CD14-positive monocyte (primary cell): ENCODE data around the gene RPS6KA3. TPM values are rescaled to one million over a fixed set of nuclear protein-coding genes. Genes with fewer than 3 reads are reported as not detected.
A peak's percentile ranks its signal among the peaks of the same experiment; 100 is the strongest.

Experiments used
- DNase-seq, 3 donors: peaks; one replicate each; pipeline ENCODE4 v3.0.0-alpha.2; 2011 to 2022
- H2AFZ ChIP-seq: 2 replicates; pipeline ENCODE4 v1.6.0; 2012; ENCODE audit warnings: mild to moderate bottlenecking, low read depth, low read length, inconsistent platforms; ENCODE audit not compliant: insufficient read depth, poor library complexity, severe bottlenecking
- H3K27ac ChIP-seq, 2 donors: 1 replicate in 1 of 2; 2 replicates in 1 of 2; pipeline ENCODE4 v1.5.1; 2012 to 2013; ENCODE audit warnings: low read length in 2 of 2, control low read depth in 1 of 2, inconsistent platforms in 1 of 2, low read depth in 1 of 2, mild to moderate bottlenecking in 1 of 2
- H3K27me3 ChIP-seq, 2 donors: one replicate each; pipeline versions ENCODE4 v1.6.0 to v1.6.1; 2011 to 2013; ENCODE audit warnings: low read length in 2 of 2; ENCODE audit not compliant: control insufficient read depth in 2 of 2, insufficient read depth in 2 of 2
- H3K36me3 ChIP-seq, 2 donors: replicated peaks in 1 of 2; 1 replicate in 1 of 2; 2 replicates in 1 of 2; pipeline versions ENCODE4 v1.5.1 to v1.6.1; 2012 to 2013; ENCODE audit warnings: low read length in 2 of 2, control low read depth in 1 of 2, inconsistent platforms in 1 of 2, mild to moderate bottlenecking in 1 of 2; ENCODE audit not compliant: insufficient read depth in 2 of 2, control insufficient read depth in 1 of 2
- H3K4me1 ChIP-seq, 2 donors: 1 replicate in 1 of 2; 2 replicates in 1 of 2; pipeline versions ENCODE4 v1.5.1 to v1.6.1; 2012 to 2013; ENCODE audit warnings: low read length in 2 of 2, control low read depth in 1 of 2, inconsistent platforms in 1 of 2, mild to moderate bottlenecking in 1 of 2, moderate library complexity in 1 of 2; ENCODE audit not compliant: insufficient read depth in 2 of 2, control insufficient read depth in 1 of 2
- H3K4me2 ChIP-seq: replicated peaks from 2 replicates; pipeline ENCODE3; 2012; ENCODE audit warnings: low read length, moderate library complexity, mild to moderate bottlenecking; ENCODE audit not compliant: poor library complexity, severe bottlenecking; ENCODE audit errors: extremely low read depth
- H3K4me3 ChIP-seq, 3 experiments: fragments of 200-600 bp in 1 of 3; sonication (generic) in 1 of 3; replicated peaks in 1 of 3; 1 replicate in 2 of 3; 2 replicates in 1 of 3; pipeline ENCODE4 v1.5.1; 2011 to 2013; ENCODE audit warnings: low read length in 3 of 3, mild to moderate bottlenecking in 3 of 3, control low read depth in 2 of 3, low read depth in 2 of 3, inconsistent platforms in 1 of 3, moderate library complexity in 1 of 3
- H3K79me2 ChIP-seq: 2 replicates; pipeline ENCODE4 v1.6.0; 2012; ENCODE audit warnings: mild to moderate bottlenecking, control low read depth, inconsistent platforms, low read length, moderate library complexity; ENCODE audit not compliant: insufficient read depth
- H3K9ac ChIP-seq: 2 replicates; pipeline ENCODE4 v1.6.0; 2017; ENCODE audit warnings: low read length, mild to moderate bottlenecking; ENCODE audit not compliant: insufficient read depth, poor library complexity, severe bottlenecking
- H3K9me3 ChIP-seq, 2 donors: replicated peaks in 1 of 2; 1 replicate in 1 of 2; 2 replicates in 1 of 2; pipeline versions ENCODE4 v1.5.1 to v1.6.1; 2012 to 2013; ENCODE audit warnings: low read length in 2 of 2, control low read depth in 1 of 2; ENCODE audit not compliant: control insufficient read depth in 1 of 2, insufficient read depth in 1 of 2
- H4K20me1 ChIP-seq: 2 replicates; pipeline ENCODE4 v1.6.0; 2012; ENCODE audit warnings: mild to moderate bottlenecking, low read length, control low read depth, moderate library complexity; ENCODE audit not compliant: insufficient read depth
- H3K27ac Mint-ChIP-seq, 7 donors: one replicate each; pipeline ENCODE4 v1.8.0; 2020; ENCODE audit warnings: mild to moderate bottlenecking in 7 of 7, mixed read lengths in 7 of 7, moderate library complexity in 6 of 7, inconsistent platforms in 2 of 7
- H3K27me3 Mint-ChIP-seq, 3 donors: one replicate each; pipeline ENCODE4 v1.8.0; 2021 to 2022; ENCODE audit warnings: low read depth in 3 of 3, mild to moderate bottlenecking in 3 of 3, mixed read lengths in 3 of 3, moderate library complexity in 3 of 3, inconsistent platforms in 1 of 3
- H3K36me3 Mint-ChIP-seq, 2 donors: one replicate each; pipeline ENCODE4 v1.8.0; 2020; ENCODE audit warnings: mixed read lengths in 2 of 2, inconsistent platforms in 1 of 2, mild to moderate bottlenecking in 1 of 2
- H3K4me1 Mint-ChIP-seq: one replicate; pipeline ENCODE4 v1.8.0; 2020; ENCODE audit warnings: mild to moderate bottlenecking, mixed read lengths
- H3K4me3 Mint-ChIP-seq, 2 donors: one replicate each; pipeline ENCODE4 v1.8.0; 2020; ENCODE audit warnings: mild to moderate bottlenecking in 2 of 2, mixed read lengths in 2 of 2, moderate library complexity in 1 of 2
- H3K9me3 Mint-ChIP-seq, 7 donors: one replicate each; pipeline ENCODE4 v1.8.0; 2020 to 2022; ENCODE audit warnings: mixed read lengths in 7 of 7, mild to moderate bottlenecking in 6 of 7, moderate library complexity in 6 of 7, inconsistent platforms in 2 of 7
- CTCF ChIP-seq: fragments of 200-600 bp; IDR thresholded peaks from one replicate; pipeline ENCODE4 v1.8.0; 2022; ENCODE audit warnings: antibody characterized with exemption, mild to moderate bottlenecking
- WGBS: methylation state at CpG from one replicate; pipeline ENCODE4 v1.1.5; 2013; ENCODE audit warnings: missing lambda C conversion rate; ENCODE audit not compliant: insufficient coverage; 5-methylcytosine and 5-hydroxymethylcytosine counted together
- intact Hi-C, 2 donors: fragments of 100-400 bp; cut with micrococcal nuclease; formaldehyde crosslinking; loops; one replicate each; pipeline versions ENCODE4 v1.15.0 to v1.15.1; 2023
- polyA plus RNA-seq, 3 donors: library from polyadenylated mRNA; depleted of rRNA in 1 of 3; unstranded in 2 of 3; stranded (reverse) in 1 of 3; fragments of 300-500 nt in 2 of 3; fragments of >200 nt in 1 of 3; fragmentation: Illumina TruSeq in 2 of 3; gene quantifications; 1 replicate in 2 of 3; 2 replicates in 1 of 3; pipeline ENCODE4 v1.2.3, GENCODE V29; 2012 to 2021

Gene RPS6KA3
- polyA plus RNA-seq, 3 donors = 14.6 to 28.2 (median 21.6) TPM

- Histone ChIP-seq H3K79me2 (peaks cover 62% of the 10 kb centered on the region), H3K27ac (peak overlapping the region; percentile 86 to 89), H3K4me3 (peak overlapping the region; percentile 77 to 85 (median 82)), H3K4me2 (peak overlapping the region; percentile 69), H2AFZ (peak overlapping the region; percentile 48), H3K27me3 (peaks cover 0 to 2% of the 10 kb centered on the region in 2 donors), H4K20me1 (peaks cover 17% of the 10 kb centered on the region), H3K9me3 (peaks cover 0 to 5% of the 10 kb centered on the region in 2 donors), H3K9ac (peak overlapping the region; percentile 86), H3K36me3 (no peaks in the 10 kb centered on the region), H3K4me1 (peaks cover 25 to 34% of the 10 kb centered on the region in 2 donors)
- Mint-ChIP-seq H3K4me3 (peak overlapping the region; percentile 94), H3K36me3 (no peaks in the 10 kb centered on the region), H3K27me3 (peaks cover 0 to 26% (median 0%) of the 10 kb centered on the region in 3 donors), H3K9me3 (peaks cover 0 to 32% (median 15%) of the 10 kb centered on the region in 7 donors), H3K4me1 (peaks cover 28% of the 10 kb centered on the region), H3K27ac (peak overlapping the region; percentile 87 to 96 (median 92))
- TF ChIP-seq CTCF = no peak
- WGBS = 0% methylated on average over 8 of the region's 26 CpGs
- intact Hi-C loops = loop anchor here in 1 of 2 donors (5.0 to 10.0 kb wide), 3 partner anchors 50 to 177 kb away; no protein-coding TSS in a partner anchor
- DNase-seq = peak; percentile 27 to 70 (median 39)
Observed at GRCh38 chrX:20265221-20265725, 1.4 kb downstream of the RPS6KA3 start.

DNA sequence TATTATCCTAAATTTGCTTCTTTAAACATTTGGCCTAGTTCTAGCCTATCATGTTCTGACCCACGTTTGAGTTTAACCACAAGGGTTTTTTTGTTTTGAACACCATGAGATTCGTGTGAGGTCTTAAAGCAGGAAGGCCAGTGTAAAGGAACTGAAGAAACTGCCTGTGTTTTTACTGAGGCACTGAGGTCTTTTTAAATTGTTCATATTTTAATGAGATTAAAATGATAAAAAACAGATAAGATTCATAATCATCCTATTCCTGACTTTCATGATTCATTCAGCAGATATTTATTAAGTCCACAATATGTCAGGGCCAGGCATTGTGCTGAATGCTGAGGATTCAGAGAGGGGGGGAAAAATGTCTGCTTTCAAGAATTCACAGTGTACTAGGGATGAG is 3.2 kb downstream of the RPS6KA3 start:
- H3K4me1 ChIP-seq = peaks cover 35 to 51% of the 10 kb centered on the region in 2 donors
- Mint-ChIP-seq H3K27me3 (peaks cover 0 to 23% (median 0%) of the 10 kb centered on the region in 3 donors), H3K27ac (peak overlapping the region; percentile 19 to 79 (median 49)), H3K36me3 (no peaks in the 10 kb centered on the region), H3K9me3 (peaks cover 0 to 27% (median 15%) of the 10 kb centered on the region in 7 donors), H3K4me1 (peaks cover 41% of the 10 kb centered on the region), H3K4me3 (peak overlapping the region in 1 of 2 donors; percentile 55)
- peaks cover 79% of the 10 kb centered on the region for H3K79me2 ChIP-seq
- no CpG with 5 or more reads among the region's 2 CpGs for WGBS
- H2AFZ ChIP-seq = no peak overlapping the region
- peaks cover 0 to 5% of the 10 kb centered on the region in 2 donors for H3K9me3 ChIP-seq
- peaks cover 0 to 2% of the 10 kb centered on the region in 2 donors for H3K27me3 ChIP-seq
- peak overlapping the region in 1 of 3 experiments; percentile 82 for H3K4me3 ChIP-seq
- DNase-seq = peak in 2 of 3 donors; percentile 23 to 58
- intact Hi-C loops = loop anchor here in 1 of 2 donors (10.0 kb wide), 2 partner anchors 51 to 111 kb away; no protein-coding TSS in a partner anchor
- no peak for TF ChIP-seq CTCF
- peak overlapping the region; percentile 69 for H3K4me2 ChIP-seq
- H3K36me3 ChIP-seq = no peaks in the 10 kb centered on the region
- no peak overlapping the region for H3K9ac ChIP-seq
- peak overlapping the region in 1 of 2 donors; percentile 6 for H3K27ac ChIP-seq
- peaks cover 32% of the 10 kb centered on the region for H4K20me1 ChIP-seq
